Stromal cell of bone marrow (primary cell): ENCODE data around the gene SHISA7.

Experiments
- DNase-seq: peaks from one replicate; pipeline ENCODE4 v3.0.0-alpha.2; 2012; ENCODE audit warnings: low read depth

Gene SHISA7

DNA sequence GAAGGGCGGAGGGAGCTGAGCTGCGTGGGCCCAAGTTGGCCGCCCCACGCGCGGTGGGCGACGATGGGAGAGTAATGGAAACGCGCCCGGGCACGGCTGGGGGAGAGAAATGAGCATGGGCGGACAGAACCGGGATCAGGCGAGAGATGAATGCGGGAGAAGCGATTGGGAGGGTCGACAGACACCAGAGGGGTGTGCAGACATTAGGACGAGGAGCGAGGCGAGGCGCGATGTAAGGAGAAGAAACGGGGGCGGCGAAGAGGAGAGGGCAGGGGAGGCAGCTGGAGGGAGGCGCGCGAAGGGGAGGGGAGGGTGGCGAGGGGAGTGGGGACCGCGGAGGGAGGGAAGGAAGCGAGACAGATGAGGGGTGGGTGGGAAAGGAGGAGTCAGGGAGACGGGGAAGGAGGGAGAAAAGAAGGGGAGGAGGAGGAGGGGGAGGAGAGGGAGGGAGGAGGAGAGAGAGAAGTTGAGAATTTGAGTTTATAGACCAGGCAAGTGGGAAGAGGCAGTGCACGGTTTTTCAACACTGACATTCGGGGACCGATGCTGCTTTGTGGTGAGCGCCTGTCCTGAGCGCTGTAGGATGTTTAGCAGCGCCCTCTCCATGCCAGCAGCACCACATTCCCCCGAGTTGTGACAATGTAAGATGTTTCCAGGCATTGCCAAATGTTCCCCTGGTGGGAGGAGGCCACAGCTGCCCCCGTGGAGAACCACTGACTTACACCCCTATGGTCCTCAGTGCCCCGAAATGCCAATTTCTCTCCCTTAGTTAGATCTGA, at the start of gene SHISA7:
Gene SHISA7, minus strand, starts transcription at position 256 of the 779 bp plus-strand sequence. CDS start 437 bp downstream, outside the sequence.
- no peak for DNase-seq

DNA sequence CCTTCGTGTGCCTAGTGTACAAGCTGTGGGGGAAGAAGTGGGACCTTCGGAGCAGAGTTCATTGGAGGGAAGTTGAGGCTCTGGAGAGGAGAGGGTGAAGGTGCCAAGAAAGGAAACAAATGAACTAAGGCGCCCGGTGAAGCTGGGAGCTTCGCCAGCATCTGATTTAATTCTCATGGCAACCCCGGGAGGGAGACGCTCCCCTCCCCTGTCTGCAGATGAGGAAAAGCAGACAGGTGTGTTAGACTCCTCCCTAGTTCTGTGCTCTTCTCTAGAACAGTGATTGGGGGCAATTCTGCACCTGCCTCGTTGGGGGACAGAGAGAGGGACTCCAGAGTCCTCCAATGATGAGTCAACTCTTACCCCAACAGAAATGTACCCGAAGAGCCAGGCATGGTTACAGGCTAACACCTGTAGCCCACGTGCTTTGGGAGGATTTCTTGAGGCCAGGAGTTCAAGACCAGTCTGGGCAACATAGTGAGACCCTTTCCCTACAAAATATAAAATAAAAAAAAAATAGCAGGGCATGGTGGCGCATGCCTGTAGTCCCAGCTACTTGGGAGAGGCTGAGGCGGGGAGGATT, 49.4 kb upstream of the SHISA7 start:
- no peak for DNase-seq

DNA sequence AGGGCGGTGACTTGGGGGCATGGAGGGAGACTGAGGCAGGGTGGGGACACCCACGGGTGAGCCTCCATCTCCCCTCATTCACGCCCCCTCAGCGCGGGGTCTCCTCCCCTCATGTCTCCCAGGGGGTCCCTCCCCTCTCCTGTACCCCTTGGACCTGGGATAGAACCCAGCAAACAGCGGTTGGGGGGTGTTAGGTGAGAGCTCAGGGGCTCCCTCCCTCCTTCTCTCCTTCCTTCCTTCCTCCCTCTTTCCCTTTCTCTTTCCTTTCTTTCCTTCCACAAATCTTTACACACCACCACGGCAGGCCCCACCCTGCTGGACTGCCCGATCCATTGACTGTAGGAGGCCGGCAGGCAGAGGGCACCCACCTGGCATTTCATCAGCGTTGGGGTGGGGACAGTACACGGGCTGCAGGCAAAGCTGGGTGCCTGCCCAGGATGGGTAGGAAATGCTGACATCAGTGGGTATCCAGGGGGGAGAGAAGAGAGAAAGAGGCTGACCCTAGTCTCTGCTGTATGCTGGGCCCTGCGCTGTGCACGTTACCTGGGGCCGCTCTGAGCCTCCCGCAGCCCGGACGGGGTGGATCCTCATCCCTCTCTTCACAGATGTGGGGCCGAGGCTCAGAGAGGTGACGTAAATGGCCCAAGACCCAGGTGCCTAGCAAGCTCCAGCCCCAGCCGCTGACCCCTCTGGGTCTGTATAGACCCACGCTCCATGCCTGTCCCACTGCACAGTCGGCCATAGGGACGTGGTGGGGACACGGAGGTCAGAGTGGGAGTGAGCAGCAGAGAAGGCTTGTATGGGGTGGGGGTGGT, 48.7 kb upstream of the SHISA7 start:
- no peak for DNase-seq

DNA sequence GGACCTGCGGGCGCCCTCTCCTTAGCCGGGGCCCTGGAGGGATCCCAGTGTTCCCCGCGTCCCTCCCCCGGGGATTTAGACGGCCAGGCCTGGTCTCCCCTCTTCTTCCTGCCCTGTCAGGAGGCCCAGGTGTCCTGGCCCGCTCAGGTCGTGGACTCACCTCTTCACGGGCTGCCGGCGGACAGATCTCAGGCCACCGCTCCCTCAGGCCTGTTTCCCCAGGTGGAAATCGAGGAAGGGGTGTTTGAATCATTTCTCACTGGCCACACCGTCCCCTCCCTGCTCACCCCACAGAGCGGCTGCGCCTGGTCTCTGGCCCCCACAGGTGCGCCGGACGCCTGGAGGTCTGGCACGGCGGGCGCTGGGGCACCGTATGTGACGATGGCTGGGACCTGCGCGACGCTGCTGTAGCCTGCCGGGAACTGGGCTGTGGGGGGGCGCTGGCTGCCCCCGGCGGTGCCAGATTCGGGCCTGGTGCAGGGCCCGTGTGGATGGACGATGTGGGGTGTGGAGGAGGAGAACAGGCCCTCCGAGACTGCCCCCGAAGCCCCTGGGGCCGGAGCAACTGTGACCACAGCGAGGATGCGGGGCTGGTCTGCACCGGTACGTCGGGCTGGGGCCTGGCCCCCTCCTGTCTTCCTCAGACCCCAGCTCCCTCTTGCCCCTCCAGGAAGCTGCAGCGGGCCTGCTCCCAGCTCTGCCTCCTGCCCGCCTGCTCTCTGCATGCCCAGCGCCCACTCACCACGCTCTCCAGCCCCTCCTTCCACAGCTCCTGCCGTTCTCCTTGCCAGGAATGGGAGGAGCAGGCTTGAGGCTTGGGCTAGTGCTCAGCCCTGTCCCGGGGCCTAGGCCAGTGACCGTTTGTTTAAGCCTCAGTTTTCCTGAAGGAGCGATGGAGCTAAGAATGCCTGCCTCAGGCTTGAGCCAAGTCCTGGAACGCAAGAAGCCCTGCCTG, 47.7 kb upstream of the SHISA7 start:
- no peak for DNase-seq

DNA sequence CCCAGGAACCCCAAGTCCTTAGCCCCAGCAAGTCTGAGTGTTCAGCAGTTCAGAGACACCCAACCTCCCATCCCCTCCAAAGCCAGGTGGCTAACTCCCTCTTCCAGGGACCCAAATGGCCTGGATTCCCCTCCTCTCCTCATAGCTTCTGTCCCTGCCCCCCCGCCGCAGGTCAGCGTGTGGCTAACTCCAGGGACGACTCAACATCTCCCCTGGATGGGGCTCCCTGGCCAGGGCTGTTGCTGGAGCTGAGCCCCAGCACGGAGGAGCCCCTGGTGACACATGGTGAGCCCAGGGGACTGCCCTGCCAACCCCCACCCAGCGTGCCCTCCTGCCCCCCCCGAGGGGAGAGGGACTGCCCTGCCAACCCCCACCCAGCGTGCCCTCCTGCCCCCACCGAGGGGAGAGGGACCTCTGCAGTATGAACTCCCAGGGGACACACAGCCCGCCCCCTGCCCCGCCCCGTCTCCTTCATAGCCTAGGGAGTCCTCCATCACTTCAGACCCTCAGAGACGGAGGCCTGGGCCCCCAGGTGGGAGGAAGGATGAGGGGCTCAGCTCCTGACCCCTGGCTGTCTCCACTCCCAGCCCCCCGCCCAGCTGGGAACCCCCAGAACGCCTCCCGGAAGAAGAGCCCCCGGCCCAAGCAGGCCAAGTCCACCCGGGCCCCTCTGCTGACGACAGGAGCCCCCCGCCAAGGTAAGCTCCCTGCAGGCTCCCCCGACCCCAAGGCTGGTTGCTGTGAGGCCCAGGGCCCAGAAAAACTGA, 46.8 kb upstream of the SHISA7 start:
- DNase-seq = no peak

DNA sequence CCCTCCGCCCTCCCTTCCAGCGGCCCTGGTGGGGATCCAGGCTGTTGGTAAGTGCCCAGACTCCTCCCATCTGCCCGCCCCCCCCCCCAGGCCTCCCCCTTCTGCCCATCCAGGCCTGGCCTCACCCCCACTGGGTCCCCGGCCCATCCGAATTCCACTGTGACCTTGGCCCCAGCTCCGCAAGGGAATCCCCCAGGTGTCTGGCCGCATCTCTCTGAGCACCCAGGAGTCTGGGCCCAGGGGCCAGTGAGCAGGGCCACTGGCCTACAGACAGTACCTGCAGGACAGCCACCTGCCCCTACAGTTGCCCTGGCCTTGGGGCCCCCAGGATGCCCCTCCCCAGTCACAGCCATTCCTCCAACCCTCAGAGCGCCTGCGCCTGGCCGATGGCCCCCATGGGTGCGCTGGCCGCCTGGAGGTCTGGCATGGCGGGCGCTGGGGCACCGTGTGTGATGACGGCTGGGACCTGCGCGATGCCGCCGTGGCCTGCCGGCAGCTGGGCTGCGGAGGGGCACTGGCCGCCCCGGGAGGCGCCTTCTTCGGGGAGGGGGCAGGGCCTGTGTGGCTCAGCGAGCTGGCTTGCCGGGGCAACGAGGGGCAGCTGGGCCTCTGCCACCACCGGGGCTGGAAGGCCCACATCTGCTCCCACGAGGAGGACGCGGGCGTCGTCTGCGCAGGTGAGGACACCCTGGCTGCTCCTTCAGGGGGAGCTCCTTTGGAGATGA, 46.0 kb upstream of the SHISA7 start:
- DNase-seq = no peak

DNA sequence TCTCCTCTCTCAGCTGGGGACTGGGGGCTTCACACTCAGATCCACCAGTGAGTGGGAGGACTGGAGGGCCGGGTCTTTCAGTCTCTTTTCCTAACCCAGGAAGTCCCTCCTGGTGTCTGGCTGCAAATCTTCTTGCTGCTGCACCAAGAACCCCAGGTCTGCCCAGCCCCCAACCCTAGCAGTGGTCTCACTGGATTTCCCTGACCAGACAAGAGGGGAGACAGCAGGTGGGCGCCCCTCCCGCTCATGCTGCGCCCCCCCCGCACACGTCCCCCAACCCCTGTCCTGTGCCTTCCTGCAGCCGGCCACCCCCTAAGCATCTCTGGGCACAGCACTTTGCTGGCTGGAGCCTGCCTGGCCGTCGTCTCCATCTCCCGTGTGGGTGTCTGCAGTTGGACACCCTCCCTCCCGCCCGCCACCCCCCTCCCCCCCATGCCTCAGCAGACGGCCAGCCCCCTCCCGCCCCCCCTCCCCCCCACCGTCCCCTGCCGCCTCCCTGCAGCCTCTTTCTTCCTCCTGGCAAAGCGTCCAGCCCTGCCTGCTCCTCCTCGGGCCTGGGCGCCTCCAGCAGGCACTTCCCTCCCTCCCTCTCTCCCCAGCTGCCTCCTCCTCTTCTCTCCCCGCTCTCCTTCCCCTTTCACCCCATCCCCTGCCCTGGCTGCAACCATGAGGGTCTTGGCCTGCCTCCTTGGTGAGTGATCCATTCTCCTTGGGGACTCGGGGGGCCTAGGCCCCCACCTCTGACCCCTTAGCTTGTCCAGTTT, 45.0 kb upstream of the SHISA7 start, which contains the start of gene SSC5D:
Gene SSC5D, plus strand, starts transcription at position 513 of the 764 bp plus-strand sequence. Its CDS starts 154 bp downstream, at position 667.
- DNase-seq = peak; percentile 38

DNA sequence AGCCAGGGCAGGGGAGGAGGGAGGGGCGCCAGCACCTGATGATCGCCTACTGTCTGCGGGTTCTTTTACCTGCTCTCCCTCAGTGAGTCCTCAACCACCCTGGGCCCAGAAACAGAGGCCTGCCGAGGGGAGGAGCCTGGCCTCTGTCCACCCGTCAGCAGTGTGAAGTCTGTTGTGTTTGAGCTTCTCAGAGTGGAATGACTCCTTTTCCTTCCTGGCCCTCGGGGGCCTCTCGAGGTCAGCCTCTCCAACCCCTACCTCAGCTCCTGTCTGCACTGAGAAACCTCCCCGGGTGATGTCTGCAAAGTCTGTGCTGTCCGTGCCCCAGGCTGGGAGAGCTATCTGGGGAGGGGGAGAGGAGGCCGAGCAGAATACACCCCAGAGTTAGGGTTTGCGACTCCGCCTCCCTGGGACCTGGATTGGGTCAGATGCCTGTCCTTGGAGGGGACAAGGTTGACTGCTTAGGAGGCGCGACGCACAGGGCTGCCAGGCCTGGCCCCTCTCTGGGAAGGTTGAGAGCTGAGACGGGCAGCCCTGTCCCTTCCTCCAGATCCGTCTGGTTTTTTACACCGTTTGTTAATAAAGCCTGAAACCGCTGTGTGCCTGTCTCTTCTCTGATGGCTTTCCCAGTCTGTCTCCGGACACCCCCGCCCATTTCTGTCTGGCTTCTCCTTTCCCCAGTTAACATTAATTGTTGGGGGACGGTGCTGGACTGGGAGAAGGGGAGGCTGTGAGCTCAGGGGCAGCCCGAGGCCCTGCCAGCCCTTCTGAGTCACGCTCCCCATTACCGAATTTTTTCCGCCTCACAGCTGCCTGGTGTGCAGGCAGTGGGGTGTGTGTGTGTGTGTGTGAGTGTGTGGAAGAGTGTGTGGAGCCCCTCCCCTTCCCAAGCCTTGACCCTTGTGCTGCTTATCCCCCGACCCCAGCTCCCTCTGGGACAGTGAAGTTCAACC, 44.1 kb upstream of the SHISA7 start:
- peak; percentile 95 for DNase-seq

DNA sequence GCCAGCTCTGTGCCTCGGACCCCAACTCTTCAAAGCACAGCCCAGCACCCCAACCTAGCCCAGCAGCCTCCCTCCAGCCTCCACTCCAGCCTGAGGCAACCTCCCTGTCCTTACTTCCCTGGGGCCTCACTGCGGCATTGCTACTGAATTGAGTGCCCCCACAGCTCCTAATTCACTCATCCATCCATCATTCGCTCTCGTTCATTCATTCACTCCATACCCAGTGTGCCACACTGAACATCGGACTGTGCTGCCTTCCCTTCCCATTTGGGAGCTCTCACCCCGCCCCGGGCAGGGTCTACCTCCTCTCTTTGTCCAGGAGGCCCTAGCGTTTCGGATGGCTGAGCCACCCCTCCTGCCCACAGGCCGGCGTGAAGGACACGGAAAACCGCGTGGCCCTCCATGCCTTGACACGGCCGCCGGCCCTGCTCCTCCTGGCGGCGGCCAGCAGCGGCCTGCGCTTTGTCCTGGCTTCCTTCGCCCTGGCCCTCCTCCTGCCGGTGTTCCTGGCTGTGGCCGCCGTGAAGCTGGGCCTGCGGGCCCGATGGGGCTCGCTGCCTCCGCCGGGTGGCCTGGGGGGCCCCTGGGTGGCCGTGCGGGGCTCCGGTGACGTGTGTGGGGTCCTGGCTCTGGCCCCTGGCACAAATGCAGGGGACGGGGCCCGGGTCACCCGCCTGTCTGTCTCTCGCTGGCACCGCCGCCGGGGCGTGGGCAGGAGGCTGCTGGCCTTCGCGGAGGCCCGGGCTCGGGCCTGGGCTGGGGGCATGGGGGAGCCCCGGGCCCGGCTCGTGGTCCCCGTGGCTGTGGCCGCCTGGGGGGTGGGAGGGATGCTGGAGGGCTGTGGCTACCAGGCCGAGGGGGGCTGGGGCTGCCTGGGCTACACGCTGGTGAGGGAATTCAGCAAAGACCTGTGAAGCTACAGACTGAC, 43.2 kb upstream of the SHISA7 start:
- no peak for DNase-seq

DNA sequence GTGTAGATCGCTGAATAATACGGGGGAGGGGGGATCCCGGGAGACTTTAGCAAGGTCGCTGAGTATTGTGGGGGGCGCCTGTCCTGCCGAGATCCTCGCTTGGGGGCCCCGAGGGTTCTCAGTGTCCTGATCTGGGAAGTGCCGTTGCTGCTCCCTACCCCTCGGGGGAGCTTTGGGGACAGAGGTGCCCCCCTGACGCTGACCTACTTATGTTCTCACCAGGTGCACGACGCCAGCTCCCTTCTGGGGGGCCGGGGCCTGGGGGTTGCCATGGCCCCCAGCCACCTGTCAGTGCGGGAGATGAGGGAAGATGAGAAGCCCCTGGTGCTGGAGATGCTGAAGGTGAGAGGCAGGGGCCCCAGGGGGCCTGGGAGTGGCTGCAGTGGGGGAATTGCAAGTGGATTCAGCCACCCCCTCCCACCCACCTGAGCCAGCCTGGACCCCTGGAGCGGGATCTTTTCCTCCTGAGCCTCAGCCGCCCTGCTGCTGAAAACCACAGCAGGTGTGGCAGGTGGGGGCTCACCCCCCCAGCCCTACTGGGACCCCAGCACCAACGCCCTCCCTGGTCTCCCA, 42.4 kb upstream of the SHISA7 start:
- no peak for DNase-seq

DNA sequence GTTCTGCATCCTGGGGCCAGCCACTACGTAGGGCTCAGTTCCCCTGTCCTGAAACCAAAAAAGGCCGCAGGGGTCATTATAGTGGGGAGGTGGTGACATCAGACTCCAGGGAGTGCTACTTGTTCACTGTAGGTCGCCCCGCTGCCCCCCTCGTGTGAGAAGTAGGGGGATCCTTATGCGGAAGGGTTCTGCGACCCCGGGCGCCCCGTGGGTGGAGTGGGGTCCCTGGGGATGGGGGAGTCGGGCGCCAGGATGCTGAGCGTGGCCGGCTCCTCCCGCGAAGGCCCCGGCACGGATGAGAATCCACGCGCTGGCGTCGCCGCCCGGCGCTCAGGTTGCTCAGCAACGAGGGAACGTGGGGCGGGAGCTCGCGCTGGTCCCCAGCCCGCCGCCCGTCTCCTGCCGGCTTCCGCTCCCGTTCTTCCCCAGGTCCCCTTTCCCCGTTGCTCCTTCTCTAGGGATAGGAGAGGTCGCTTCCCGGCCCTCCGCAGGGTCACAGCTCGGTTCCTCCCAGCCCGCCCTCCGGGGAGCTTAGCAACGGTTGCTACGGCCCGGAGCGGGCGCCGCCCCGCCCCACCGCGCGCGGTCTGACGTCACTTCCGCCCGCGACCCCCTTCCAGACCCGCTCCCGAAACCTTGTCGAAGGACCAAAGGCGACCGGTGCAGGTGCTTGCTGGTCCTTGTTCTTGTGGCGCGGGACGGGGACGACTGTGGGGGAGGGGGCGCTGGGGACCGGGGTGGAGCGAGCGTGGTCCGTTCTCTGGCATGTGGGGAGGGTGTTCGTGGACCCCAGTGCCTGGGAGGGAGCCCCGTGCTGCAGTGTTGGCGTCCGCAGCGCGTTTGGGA, 41.7 kb upstream of the SHISA7 start, which contains the start of gene NAT14:
Gene NAT14, plus strand, starts transcription at position 596 of the 846 bp plus-strand sequence. CDS start 521 bp downstream, outside the sequence.
- no peak for DNase-seq

DNA sequence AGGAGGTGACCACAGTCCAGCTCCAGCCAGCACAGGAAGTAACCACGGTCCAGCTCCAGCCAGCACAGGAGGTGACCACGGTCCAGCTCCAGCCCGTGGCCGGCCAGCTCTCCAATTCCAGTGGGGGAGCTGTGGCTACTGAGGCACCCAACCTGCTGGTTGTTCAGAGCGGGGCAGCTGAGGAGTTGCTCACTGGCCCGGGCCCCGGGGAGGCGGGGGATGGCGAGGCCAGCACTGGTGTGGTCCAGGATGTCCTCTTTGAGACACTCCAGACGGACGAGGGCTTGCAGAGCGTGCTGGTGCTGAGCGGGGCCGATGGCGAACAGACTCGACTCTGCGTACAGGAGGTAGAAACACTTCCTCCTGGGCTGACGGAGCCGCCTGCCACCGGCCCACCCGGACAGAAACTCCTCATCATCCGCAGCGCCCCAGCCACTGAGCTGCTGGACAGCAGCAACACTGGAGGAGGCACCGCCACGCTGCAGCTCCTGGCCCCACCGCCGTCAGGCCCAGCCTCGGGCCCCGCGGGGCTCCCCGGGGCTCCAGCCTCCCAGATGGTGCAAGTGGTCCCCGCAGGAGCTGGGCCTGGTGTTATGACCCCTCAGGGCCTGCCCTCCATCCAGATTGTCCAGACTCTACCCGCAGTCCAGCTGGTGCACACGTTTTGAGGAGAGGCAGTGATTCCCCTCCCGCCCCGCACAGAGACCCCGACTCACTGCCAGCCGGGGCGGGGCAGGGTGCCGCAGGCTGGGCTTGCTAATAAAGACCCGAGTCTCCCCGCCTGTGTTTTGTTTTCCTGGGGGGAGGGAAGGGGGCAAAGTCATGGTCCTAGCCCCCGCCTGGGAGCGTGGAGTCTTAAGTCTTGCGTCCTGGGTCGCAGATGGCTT, 40.8 kb upstream of the SHISA7 start:
- no peak for DNase-seq

DNA sequence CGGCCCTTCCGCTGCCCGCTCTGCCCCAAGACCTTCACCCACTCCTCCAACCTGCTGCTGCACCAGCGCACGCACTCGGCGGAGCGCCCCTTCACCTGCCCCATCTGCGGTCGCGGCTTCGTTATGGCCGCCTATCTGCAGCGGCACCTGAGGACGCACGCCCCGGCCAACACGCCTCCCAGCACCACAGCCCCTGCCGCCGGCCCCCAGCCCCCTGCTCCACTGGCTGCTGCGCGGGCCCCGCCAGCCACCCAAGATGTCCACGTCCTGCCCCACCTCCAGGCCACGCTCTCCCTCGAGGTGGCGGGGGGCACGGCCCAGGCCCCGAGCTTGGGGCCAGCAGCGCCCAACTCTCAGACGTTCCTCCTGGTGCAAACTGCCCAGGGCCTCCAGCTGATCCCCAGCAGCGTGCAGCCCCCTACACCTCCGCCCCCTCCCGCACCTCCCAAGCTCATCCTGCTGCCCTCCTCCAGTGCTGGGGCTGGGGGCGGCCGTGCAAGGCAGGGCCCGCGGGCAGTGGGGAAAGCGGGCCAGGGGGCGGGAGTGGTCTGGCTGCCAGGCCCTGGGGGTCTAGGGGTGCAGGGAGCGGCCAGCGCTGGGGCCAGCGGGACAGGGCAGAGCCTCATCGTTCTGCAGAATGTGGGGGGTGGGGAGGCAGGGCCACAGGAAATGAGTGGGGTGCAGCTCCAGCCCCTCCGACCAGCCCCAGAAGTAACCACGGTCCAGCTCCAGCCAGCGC, 40.0 kb upstream of the SHISA7 start:
- no peak for DNase-seq
